K562 (cell line): ENCODE results near the gene HMBS. TPM values are rescaled to one million over a fixed set of nuclear protein-coding genes. Genes with fewer than 3 reads are reported as not detected.

ENCODE experiments used
- CHD1 ChIP-seq: fragments of 200-600 bp; sonication (generic); IDR thresholded peaks from one replicate; pipeline ENCODE4 v1.6.1; 2012; ENCODE audit warnings: mild to moderate bottlenecking, moderate library complexity, low read length, inconsistent platforms
- CSDE1 ChIP-seq, 2 experiments: fragments of 450-650 bp; IDR thresholded peaks; 2 replicates each; pipeline ENCODE4 v1.6.1; 2016; ENCODE audit warnings: mild to moderate bottlenecking in 1 of 2
- ETV6 ChIP-seq, 3 experiments: fragments of 150-350 bp in 1 of 3; sonication (generic) in 1 of 3; formaldehyde crosslinking in 1 of 3; IDR thresholded peaks; 2 replicates each; pipeline versions ENCODE4 v1.6.1 to v1.8.0; 2014 to 2022; ENCODE audit warnings: borderline replicate concordance in 2 of 3, low read depth in 2 of 3, antibody characterized with exemption in 1 of 3, low read length in 1 of 3, mild to moderate bottlenecking in 1 of 3, missing genetic modification reagents in 1 of 3
- FOS ChIP-seq: IDR thresholded peaks from 3 replicates; pipeline ENCODE4 v1.6.1; 2011; ENCODE audit not compliant: insufficient read length; ENCODE audit errors: extremely low read depth
- FUS ChIP-seq: fragments of 200-400 bp; formaldehyde crosslinking; optimal IDR thresholded peaks from 2 replicates; pipeline ENCODE3; 2017; ENCODE audit warnings: low read depth, low read length
- HDGF ChIP-seq: fragments of 450-650 bp; IDR thresholded peaks from 2 replicates; pipeline ENCODE4 v1.6.1; 2016
- ID3 ChIP-seq, 2 experiments: fragments of 250-450 bp in 1 of 2; fragments of 450-650 bp in 1 of 2; sonication (Bioruptor Pico) in 1 of 2; IDR thresholded peaks; 2 replicates each; pipeline versions ENCODE4 v1.6.1 to v1.8.0; 2016 to 2021; ENCODE audit warnings: mild to moderate bottlenecking in 2 of 2, moderate library complexity in 2 of 2, missing compliant biosample characterization in 1 of 2, missing genetic modification characterization in 1 of 2
- MAZ ChIP-seq, 2 experiments: fragments of 450-650 bp in 1 of 2; sonication (generic) in 1 of 2; formaldehyde crosslinking; IDR thresholded peaks in 1 of 2; conservative IDR thresholded peaks in 1 of 2; 2 replicates each; pipeline versions ENCODE4 v1.4.0 to v1.5.0; 2020; ENCODE audit warnings: mild to moderate bottlenecking in 1 of 2, missing genetic modification reagents in 1 of 2
- MYBL2 ChIP-seq, 2 experiments: fragments of 450-650 bp in 1 of 2; sonication (generic) in 1 of 2; formaldehyde crosslinking in 1 of 2; IDR thresholded peaks; 2 replicates each; pipeline versions ENCODE4 v1.6.1 to v1.8.1; 2017 to 2022; ENCODE audit warnings: borderline replicate concordance in 1 of 2, inconsistent platforms in 1 of 2, low read depth in 1 of 2, mild to moderate bottlenecking in 1 of 2, missing genetic modification reagents in 1 of 2, moderate library complexity in 1 of 2
- NCOR1 ChIP-seq: fragments of 450-650 bp; IDR thresholded peaks from 2 replicates; pipeline ENCODE4 v1.6.1; 2016; ENCODE audit warnings: mild to moderate bottlenecking, moderate library complexity
- NFIC ChIP-seq: fragments of 450-650 bp; IDR thresholded peaks from 2 replicates; pipeline ENCODE4 v1.6.1; 2017; ENCODE audit warnings: mild to moderate bottlenecking, inconsistent platforms
- NR4A1 ChIP-seq, 2 experiments: fragments of 250-450 bp in 1 of 2; fragments of 450-650 bp in 1 of 2; sonication (Bioruptor Pico) in 1 of 2; IDR thresholded peaks; 2 replicates each; pipeline versions ENCODE4 v1.4.0 to v1.6.1; 2016 to 2020; ENCODE audit warnings: mild to moderate bottlenecking in 2 of 2, missing compliant biosample characterization in 1 of 2, missing genetic modification characterization in 1 of 2, moderate library complexity in 1 of 2
- NRF1 ChIP-seq, 2 experiments: fragments of 450-650 bp; IDR thresholded peaks in 1 of 2; conservative IDR thresholded peaks in 1 of 2; 2 replicates each; pipeline ENCODE4 v1.6.1; 2014; ENCODE audit warnings: mild to moderate bottlenecking in 2 of 2
- PKNOX1 ChIP-seq: fragments of 450-650 bp; IDR thresholded peaks from 2 replicates; pipeline ENCODE4 v1.6.1; 2016
- XRCC3 ChIP-seq: fragments of 450-650 bp; IDR thresholded peaks from 2 replicates; pipeline ENCODE4 v1.6.1; 2017; ENCODE audit warnings: mild to moderate bottlenecking, moderate library complexity
- ZBED1 ChIP-seq: IDR thresholded peaks from 2 replicates; pipeline ENCODE4 v1.6.1; 2014
- ZNF316 ChIP-seq: fragments of 450-650 bp; IDR thresholded peaks from 2 replicates; pipeline ENCODE4 v1.6.1; 2016
- ZNF609 ChIP-seq: sonication (generic); formaldehyde crosslinking; IDR thresholded peaks from 2 replicates; pipeline ENCODE4 v1.8.1; 2023; ENCODE audit warnings: missing genetic modification reagents, mild to moderate bottlenecking, borderline replicate concordance
- ZNF766 ChIP-seq: fragments of 200-800 bp; sonication (Bioruptor generic); conservative IDR thresholded peaks from 2 replicates; pipeline ENCODE4 v1.6.1; 2016; ENCODE audit warnings: missing genetic modification characterization, missing compliant biosample characterization
- ZZZ3 ChIP-seq: fragments of 450-650 bp; IDR thresholded peaks from 2 replicates; pipeline ENCODE4 v1.6.1; 2016; ENCODE audit warnings: antibody characterized with exemption, mild to moderate bottlenecking, moderate library complexity
- polyA plus RNA-seq, 8 experiments: library from polyadenylated mRNA; depleted of rRNA in 4 of 8; stranded (reverse) in 5 of 8; unstranded in 3 of 8; fragments of >200 nt; fragmentation: Nextera tagmentation in 2 of 8; fragmentation: Illumina TruSeq in 1 of 8; extraction: Ambion mirVana in 2 of 8; extraction: Trizol in 1 of 8; gene quantifications; 2 replicates each; pipeline versions ENCODE4 v1.2.1 to v1.2.3, GENCODE V29; 2011 to 2014; ENCODE audit warnings: inconsistent platforms in 1 of 8, missing spikeins in 1 of 8
- total RNA-seq, 7 experiments: library from RNA; depleted of rRNA in 6 of 7; stranded (reverse); fragments of >200 nt in 6 of 7; fragmentation: Illumina TruSeq in 2 of 7; extraction: Trizol in 2 of 7; gene quantifications; 2 replicates each; pipeline versions ENCODE4 v1.2.1 to v1.2.3, GENCODE V29; 2011 to 2021; ENCODE audit warnings: low replicate concordance in 1 of 7

The HMBS gene
- total and polyA plus RNA-seq, 9 of the 15 experiments (the other 6 are each of a cell fraction or from before 2014, with no cell fraction given), result 56.9 to 385 (median 286) TPM

GRCh38 chr11:119095066-119095880 is 10.6 kb downstream of the HMBS start (continued):
- peak; percentile 68 for TF ChIP-seq NCOR1
- TF ChIP-seq ID3 (CRISPR knock-in tag; IDR thresholded peaks at IDR 0.05), result no peak
- peak; percentile 86 for TF ChIP-seq ID3 (tag; IDR thresholded peaks at IDR 0.05)
- peak in 1 of 2 experiments; percentile 53; a peak in 1 of 4 replicates for TF ChIP-seq CSDE1 (IDR thresholded peaks at IDR 0.05)
- TF ChIP-seq XRCC3, result no peak
- no peak for TF ChIP-seq ZZZ3
- peak; percentile 78 for TF ChIP-seq NFIC
- TF ChIP-seq FUS, result peak; percentile 91
- TF ChIP-seq NRF1 (conservative IDR thresholded peaks at IDR 0.05 in 1 of 2, IDR thresholded peaks at IDR 0.05 in 1 of 2), result peak; percentile 75 to 78
- TF ChIP-seq MAZ (CRISPR knock-in tag; conservative IDR thresholded peaks at IDR 0.05 in 1 of 2, IDR thresholded peaks at IDR 0.05 in 1 of 2), result no peak; a peak in 2 of 4 replicates
- peak; percentile 97 for TF ChIP-seq CHD1
- TF ChIP-seq MYBL2 (IDR thresholded peaks at IDR 0.05; ENCODE audit: low read depth), result peak; percentile 98
- TF ChIP-seq MYBL2 (CRISPR knock-in tag; IDR thresholded peaks at IDR 0.05; ENCODE audit: borderline replicate concordance), result peak; percentile 81; the same call in 1 of the 2 replicates
- peak; percentile 90 for TF ChIP-seq FOS
- TF ChIP-seq ETV6 (IDR thresholded peaks at IDR 0.05; ENCODE audit: borderline replicate concordance in 1 of 2, low read depth in 2 of 2, low read length in 1 of 2), result 0 out of 4 replicates have a peak, but pooled peaks of 1 of the 2 experiments have one; percentile 22
- peak; percentile 71; the same call in 1 of the 2 replicates for TF ChIP-seq ETV6 (CRISPR knock-in tag; IDR thresholded peaks at IDR 0.05; ENCODE audit: borderline replicate concordance)
- peak; percentile 70 for TF ChIP-seq ZNF766
- TF ChIP-seq HDGF, result no peak
- peak; percentile 91 for TF ChIP-seq ZBED1
- TF ChIP-seq NR4A1 (CRISPR knock-in tag; IDR thresholded peaks at IDR 0.05), result peak; percentile 24; the same call in 1 of the 2 replicates
- TF ChIP-seq NR4A1 (tag; IDR thresholded peaks at IDR 0.05), result peak; percentile 58; the same call in 1 of the 2 replicates
- peak; percentile 85 for TF ChIP-seq PKNOX1
- TF ChIP-seq ZNF316, result peak; percentile 89
- TF ChIP-seq ZNF609, result peak; percentile 98; the same call in 1 of the 2 replicates
